Dedifferentiated amniotic fluid mesenchymal stem cell (primary cell): Measurements from ENCODE around the gene GREB1.

Experiments used
- DNase-seq: peaks from one replicate; pipeline ENCODE4 v3.0.0-alpha.2; 2016; ENCODE audit errors: extremely low spot score

GREB1 gene

DNA sequence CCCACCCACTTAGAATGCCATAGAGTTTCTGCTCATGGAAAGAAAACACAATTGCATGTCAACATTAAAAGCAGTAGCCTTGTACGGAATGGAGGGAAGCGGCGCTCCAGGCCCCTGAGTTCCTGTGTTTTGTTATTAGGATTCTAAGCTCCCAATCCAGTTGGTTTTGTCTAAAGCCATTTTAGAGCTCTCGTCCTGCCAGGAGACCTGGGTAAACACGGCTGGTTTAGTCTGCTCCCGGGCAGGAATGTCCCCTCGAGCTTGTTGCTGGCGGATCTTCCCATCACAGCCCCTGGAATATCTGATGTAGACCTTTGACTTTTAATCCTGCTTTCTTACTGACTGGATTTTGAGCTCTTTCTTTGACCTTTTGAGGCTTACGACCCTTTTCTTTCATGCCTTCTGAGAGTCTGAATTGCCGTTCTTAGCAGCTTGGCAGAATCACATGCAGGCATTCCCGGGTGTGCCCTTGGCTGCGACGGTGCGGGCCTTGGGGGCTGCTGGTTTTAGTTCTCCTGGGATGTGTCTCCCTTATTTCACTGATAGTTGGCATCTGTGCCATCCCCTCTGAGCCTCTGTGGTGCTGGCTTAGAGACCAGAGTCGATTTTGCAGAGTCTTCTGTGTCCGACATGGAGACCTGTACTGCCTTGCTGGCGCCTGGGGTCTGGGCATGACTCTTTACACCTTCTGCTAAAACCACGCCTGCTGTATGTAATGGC is 25.4 kb downstream of the GREB1 start:
- DNase-seq = no peak

GRCh38 chr2:11559786-11560155 is 25.9 kb downstream of the GREB1 start:
- no peak for DNase-seq

DNA sequence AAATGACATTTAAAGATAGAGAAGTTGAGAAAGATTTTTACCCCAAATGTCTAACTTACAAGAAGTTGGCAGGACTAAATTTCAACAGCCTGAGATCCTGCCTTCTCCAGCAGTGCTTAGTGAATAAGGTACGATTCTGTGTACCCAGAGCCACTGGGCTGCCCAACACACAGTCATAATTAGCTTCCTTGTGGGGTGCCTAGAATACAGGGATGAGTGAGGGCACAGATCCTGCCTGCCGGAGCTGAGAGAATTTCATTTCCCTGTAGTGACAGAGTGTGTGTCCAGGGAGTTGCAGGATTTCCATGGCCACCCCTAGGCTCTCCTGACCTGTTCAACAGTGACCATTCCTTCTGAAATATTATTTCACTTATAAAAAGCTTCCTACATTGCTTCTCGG is 27.0 kb downstream of the GREB1 start:
- no peak for DNase-seq

GRCh38 chr2:11562011-11562410 is 28.2 kb downstream of the GREB1 start:
- DNase-seq = no peak

DNA sequence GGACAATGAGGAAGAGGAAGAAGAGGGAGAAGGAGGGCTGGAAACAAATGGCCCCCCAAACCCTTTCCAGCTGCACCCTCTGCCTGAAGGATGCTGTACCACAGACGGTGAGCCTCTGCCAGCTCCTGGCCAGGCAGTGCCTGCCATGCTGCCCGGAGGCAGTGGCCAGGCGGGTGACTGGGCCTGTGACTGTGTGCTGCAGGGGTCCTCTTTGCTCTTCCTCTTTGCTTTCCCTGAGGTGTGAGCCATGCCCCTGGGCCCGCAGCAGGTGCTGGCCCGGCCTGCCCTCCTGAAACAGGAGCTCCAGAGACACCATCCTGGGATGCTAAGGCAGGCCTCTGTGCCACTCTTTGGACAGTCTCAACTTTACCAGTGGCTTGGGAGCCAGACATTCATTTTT is 28.6 kb downstream of the GREB1 start:
- no peak for DNase-seq

DNA sequence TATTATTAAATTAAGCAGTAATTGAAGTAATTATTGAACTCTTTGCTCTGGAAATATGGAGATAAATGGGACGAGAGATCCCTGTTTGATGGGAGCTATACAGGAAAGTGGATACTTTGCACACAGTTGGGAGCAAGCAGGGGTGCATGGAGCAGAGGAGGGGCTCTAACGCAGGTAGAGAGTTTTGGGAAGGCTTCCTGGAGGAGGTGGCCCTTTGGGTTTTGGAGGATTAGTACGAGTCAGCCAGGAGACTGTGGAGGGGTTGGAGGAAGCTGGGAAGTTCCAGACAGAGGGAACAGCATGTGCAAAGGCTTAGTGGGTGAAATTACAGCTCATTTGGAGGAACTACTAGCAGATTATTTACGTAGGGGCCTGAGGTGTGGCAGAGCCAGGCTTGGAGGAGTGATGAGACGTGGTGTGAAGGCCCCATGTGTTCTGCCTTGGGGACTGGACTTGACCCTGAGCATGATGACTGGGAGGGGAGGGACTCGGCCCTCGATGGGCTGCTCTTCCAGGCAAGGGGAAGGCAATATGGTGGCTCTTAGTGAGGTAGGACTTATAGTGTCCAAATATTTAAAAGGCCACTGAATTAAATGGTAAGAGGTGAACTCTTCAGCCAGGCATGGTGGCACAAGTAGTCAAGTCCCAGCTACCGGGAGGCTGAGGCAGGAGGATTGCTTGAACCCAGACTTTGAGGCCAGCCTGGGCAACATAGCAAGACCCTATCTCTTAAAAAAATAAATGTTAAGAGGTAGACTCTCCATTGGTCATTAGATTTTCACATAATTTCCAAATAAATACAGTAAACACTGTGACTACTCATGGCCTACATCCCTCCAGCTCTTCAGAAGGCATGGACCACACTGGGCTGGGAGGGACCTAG is 30.2 kb downstream of the GREB1 start:
- DNase-seq = no peak

GRCh38 chr2:11564816-11565567 is 31.1 kb downstream of the GREB1 start:
- no peak for DNase-seq

GRCh38 chr2:11566383-11566782 is 32.5 kb downstream of the GREB1 start:
- no peak for DNase-seq

DNA sequence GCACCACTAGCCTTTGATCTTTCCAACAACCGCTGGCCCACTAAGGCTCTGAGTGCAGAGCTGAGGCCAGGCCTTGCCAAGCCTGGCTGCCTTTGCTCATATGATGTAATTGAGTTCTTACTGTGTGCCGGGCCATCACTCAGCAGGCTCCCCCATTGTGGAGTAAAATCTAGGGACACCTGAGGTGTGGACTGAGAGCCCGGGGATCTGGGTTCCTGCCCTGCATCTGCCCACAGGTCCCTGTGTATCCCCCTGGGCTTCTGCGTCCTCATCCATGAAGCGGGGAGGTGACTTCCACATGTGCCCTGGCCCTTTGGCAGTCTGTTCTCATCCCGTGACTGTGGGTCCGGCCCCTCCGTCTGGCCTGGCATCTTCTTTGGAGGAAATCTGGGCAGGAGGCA is 33.8 kb downstream of the GREB1 start:
- no peak for DNase-seq

- no peak for DNase-seq
These were observed 34.6 kb downstream of the GREB1 start for GRCh38 chr2:11568436-11568835.

- no peak for DNase-seq
These were observed 35.8 kb downstream of the GREB1 start for GRCh38 chr2:11569636-11570035.

DNA sequence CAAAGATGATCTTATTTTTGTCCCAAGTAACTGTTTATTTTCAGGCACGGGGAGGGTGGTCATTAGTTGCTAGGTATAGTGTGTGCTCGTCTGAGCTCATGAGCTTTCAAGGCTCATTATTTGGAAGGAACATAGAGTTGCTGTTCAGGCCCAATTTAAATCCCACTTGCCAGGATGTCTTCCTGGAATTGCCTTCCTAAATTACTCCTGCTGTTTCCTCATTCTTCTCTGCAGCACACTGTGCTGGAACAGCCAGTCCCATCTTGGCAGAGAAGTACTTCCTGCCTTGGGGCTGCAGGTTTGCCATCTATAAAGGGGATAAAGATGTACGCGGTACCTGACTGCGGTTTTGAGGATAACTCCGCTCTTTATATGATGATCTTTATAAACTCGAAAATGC is 37.3 kb downstream of the GREB1 start:
- DNase-seq = no peak

DNA sequence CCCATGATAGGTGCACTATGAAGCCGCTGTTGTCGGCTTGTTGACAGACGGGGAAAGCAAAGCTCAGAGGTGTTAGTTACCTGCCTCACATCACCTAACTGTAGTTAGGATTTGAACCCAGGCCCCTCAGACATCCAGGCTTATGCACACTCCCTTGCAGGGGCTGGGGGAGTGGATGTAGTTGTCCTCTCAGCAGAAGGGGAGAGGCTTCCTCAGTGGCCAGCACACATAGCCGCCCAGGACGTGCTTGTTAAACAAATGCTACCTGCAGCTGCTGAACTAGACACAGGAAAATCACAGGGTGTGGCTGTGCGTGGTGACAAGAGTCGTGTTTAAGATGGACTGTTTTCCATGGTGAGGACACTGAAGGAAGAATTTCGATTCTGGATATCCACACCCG is 39.2 kb downstream of the GREB1 start:
- no peak for DNase-seq

GRCh38 chr2:11573418-11574175 is 39.8 kb downstream of the GREB1 start:
- DNase-seq = no peak

GRCh38 chr2:11574176-11575046 is 40.6 kb downstream of the GREB1 start:
- DNase-seq = no peak

DNA sequence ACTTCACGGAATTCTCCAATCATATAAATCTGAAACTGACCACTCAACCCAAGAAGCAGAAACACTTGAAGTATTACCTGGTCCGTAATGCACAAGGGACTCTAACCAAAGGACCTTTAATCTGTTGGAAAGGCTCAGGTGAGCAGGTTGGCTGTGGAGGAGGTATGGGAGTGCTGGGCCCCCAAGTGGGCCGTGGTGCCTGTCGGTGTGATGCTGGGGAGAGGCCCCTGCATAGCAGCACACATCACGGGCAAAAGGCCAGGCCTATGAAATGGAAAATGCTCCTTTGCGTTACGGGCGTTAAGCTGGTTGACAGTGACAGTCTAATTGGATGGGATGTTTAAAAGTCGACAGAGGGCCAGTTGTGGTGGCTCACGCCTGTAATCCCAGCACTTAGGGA is 42.6 kb downstream of the GREB1 start:
- no peak for DNase-seq

GRCh38 chr2:11577101-11577883 is 43.4 kb downstream of the GREB1 start:
- DNase-seq = no peak

DNA sequence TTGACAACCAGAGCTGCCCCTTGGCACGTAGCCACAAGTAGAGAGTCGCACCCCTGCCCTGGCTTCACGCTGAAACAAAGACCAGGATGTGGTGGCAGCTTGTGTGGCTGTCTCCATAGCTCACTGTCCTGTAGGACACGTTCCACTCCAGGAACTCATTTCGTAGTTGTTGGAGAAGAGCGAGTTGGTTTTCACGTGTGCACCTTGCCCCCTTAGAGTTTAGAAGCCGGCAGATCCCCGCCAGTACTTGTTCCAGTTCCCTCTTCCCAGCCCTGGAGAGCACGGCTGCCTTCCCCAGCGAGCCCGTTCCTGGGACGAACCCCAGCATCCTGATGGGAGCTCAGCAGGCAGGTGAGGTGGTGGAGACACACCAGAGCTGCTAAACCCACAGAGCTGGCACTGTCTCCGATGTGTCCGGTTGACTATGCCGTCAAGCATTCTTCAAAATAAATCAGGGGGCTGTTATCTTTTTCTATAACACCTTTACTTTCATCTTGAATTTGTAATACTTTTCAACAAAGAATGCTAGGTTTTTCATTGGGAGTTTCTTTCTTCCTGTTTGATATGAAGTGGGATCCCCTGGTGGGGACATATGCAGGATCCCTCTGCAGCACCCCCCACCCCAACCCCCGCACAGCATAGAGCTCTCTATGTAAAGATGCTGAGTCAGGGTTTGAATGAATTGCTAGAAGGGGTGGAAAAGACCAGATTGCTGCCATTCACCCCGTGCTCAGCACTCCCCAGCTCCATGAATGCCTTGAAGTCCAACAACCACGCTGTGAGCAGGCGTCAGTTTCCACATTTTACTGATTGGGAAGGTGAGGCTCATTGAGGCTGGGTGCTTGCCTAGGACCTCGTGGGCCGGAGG is 44.5 kb downstream of the GREB1 start:
- no peak for DNase-seq
